NCI-H2196 (cell line): ENCODE measurements around the gene MVK.

ENCODE experiments used
- DNase-seq: peaks from one replicate; lab custom pipeline; 2025; ENCODE audit not compliant: unreplicated experiment; lab: John Stamatoyannopoulos, UW

The MVK gene

GRCh38 chr12:109573029-109573913, at the start of gene MVK, which contains the start of gene MMAB:
Gene MVK (plus strand): TSS chr12:109573794. CDS start chr12:109574823, 1,029 bp downstream.
Gene MMAB (minus strand): TSS chr12:109573504. CDS start chr12:109573480, 24 bp downstream.
- peak; percentile 98 for DNase-seq

- DNase-seq: no peak
Measured at GRCh38 chr12:109524466-109525278, 48.9 kb upstream of the MVK start.

DNA sequence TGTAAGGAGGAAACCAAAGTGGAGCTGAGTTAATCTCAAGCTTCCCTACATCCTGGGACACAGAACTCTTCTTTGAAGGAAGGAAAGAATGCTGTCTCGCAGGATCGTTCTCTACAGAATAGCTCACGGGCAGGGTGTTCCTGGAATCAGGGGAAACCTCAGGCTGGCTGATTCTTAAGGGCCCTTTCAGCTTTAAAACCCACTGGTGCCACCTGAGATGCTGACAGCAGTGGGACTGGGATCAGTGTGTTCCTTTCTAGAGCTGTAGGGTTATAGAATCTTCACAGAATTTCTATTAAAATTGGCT, 48.4 kb upstream of the MVK start:
- no peak for DNase-seq

DNA sequence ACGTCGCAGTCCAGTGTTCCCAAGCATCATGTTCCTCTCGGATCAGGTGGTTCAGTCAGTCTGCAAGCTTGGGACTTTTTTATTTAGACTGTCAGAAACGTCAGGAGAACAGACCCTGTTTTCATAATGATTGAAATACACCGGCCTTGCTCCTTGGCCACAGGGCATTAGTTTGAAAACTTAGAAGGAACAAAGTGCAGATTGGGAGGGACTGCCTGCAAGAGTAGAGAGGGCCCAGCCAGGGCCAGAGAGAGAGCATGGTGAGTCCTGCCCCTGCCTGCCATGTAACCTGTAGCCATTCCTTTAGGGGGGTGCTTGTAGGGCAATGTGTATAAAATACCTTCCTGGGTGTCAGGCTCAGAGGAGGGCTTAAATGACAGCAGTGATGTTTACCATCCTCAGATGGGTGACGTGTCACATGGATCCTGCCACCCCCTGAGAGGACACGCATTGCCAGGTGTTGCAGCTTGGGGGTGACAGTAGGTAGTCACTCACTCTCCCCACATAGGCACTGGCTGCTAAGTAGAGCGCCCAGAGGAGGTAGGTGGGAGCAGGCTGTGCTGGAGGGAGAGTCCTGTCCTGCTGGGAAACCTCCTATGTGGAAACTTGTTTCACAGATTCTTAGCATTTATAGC, 46.0 kb upstream of the MVK start:
- DNase-seq: no peak

DNA sequence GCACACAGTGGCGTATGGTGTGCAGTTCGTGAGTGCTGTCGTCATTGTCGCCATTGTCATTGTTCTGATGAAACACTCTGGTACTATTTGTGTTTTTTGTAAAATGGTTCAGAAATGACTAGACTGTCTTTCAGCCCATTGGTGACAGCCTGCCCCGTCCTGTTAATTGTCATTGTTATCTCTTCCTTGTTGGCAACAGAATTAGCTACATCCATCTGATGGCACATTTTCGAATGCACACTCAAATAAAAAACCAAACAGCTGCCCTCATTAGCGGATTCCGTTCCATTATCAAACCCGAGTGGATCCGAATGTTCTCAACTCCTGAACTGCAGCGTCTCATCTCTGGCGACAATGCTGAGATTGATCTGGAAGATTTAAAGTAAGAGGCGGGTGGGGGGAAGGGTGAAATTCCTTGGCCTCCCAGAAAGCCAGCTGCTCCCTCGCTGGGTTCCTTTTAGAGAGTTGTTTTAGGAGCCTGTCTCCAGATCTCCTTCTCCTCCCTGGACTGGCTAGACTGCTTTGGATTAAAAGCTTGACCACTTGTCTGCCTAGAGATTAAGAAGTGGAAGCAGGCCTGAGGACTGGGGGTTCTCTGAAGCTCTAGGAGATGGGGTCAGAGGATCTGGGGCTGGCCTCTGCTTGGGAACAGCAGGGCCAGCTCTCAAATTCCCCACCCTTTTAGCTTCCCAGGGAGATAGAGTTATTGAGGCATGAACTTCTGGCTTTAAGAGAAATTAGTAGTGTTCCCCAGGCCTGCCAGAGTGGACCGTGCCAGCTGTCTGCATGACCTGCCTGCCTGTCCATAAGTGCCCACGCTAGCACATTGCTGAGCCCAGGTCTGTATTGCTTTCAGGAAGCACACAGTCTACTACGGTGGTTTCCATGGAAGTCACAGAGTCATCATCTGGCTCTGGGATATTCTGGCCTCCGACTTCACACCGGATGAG, 43.6 kb upstream of the MVK start:
- DNase-seq: no peak

- DNase-seq: no peak
Measured at GRCh38 chr12:109531411-109531810, 42.2 kb upstream of the MVK start.

- DNase-seq: no peak
Measured at GRCh38 chr12:109532721-109533486, 40.7 kb upstream of the MVK start.

DNA sequence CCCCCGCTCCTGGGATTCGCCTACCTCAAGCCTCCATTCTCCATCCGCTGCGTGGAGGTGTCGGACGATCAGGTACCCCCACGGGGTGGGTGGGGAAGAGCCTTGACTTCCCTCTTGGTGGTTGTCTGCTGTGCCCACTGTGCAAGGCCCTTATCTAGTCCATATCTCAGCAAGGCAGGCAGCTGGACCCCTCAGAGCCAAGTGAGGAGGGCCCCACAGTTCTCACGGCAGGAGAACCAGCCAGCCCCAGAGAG, 40.2 kb upstream of the MVK start:
- no peak for DNase-seq

DNA sequence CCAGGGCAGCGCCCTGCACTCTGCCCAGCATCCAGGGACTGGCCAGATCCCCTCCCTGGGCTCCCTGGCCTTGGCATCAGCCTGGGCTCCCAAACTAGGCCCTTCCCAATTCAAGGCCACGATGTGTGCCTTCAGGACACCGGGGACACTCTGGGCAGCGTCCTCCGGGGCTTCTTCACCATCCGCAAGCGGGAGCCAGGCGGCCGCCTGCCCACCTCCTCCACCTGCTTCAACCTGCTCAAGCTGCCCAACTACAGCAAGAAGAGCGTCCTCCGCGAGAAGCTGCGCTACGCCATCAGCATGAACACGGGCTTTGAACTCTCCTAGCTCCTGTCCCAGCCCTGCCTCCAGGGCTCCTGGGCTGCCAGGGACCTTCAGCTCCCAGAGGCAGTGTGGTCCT, 39.1 kb upstream of the MVK start:
- DNase-seq: no peak

GRCh38 chr12:109535231-109535862, 38.2 kb upstream of the MVK start:
- no peak for DNase-seq

- DNase-seq: no peak
Measured at GRCh38 chr12:109535863-109536250, 37.7 kb upstream of the MVK start.

DNA sequence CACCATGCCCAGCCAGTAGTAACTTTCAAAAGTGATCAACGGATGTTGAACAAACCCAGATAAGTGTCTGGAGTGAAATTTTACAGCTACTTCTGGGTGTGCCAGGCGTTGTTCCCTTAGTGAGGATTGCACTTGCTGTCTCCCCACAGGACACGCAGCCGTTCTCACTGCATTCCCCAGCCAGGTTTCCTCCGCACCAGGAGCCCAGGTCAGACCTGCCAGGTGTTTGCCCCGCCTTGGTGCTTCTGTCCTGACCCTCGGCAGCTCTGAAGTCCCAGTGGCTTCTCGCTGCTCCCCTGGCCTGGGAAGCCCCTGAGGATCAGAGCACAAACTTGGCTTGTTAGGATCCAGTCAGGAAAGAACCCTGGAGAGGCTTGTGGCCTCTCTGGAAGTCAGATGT, 36.5 kb upstream of the MVK start:
- no peak for DNase-seq

DNA sequence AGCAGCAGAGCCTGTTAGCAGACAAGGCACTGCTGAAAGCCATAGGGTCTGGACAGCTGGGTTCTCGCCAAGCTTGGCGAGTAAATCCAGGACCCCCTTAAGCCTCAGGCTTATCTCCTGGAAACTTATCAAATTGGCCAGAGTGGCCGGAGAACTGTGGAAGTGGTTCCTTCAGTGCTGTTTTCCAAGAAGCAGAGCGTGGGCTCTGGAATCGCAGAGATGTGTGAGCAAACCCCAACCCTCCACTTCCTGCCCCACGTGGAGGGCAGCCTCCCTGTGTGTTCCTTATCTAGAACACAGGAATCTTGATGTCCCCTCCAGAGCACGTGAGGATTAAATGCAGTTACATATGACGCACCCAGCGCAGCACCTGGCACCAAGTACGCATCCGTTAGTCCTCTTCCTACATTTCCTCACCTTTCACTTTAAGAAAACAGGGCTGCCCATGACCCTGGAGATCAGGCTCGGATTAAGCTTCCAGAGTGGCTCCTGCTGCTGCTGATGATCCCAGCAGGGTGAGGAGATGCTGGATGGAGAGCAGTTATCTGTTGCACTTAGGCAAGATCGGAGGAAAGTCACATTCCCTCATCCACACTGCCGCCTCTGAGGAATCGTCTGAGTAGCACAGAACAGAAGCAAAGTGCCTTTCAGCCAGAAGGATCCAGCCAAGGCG, 35.3 kb upstream of the MVK start:
- no peak for DNase-seq

GRCh38 chr12:109539508-109539907, 34.1 kb upstream of the MVK start:
- DNase-seq: no peak

DNA sequence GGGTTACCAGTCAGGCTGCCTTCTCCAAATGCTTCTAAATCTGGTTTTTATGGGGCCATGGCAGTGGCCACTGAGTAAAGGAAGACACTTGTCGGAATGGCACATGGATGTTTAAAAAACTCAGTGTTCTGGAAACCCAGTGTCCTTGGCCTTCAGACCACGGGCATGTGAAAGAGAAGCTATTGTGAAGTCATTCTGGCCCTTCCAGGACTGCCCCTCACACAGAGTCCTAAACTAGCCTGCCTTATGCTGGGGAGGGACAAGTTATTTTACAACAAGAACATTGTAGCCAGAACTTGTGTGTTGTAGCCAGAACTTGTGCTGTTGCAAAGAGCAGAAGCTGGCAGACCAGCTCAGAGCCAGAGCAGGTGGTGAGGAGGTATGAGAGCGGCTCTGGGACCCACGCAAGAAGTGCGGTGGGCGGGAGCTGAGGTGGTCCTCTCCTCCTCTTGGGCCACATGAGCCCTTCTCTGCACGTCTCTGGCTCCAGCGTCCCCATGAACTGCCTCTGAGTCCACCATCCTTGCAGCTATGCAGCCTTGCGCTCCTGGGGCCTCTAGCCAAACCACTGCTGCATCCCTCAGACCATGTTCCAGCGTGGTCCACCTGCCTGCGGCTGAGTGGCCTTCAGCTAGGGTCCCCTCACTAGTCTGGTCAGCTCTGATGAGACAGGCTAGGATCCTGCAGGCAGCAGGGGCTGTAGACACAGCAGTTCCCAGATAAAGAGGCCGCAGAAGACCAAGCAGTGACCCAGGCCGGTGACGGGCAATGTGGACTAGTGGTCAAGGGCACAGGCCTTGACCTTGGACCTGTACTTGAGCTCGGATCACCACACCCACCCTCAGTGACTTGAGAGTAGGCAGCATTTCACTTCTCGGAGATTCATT, 32.8 kb upstream of the MVK start:
- no peak for DNase-seq

- no peak for DNase-seq
Measured at GRCh38 chr12:109541413-109541726, 32.2 kb upstream of the MVK start.

- no peak for DNase-seq
Measured at GRCh38 chr12:109542014-109542413, 31.6 kb upstream of the MVK start.

DNA sequence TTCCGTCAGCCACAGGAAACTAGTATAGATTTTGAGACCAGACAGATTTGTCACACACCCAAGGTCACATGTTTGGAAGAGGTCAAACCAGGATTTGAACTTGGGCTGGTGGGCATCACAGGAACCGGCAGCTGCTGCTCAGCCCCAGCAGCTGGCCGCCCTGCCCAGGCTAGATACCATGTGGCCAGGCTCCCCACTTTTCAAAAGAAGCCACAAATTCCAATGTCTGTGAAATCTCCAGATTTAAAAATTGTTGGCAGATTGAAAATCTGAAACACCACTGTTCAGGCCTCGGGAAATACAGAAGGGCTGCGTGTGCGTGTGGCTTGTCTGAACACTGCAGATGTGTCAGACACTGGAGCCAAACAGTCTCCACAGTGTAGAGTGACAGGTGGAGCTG, 30.7 kb upstream of the MVK start:
- DNase-seq: no peak
